ENCODE results near the gene HGFAC. TPM values are rescaled to one million over a fixed set of nuclear protein-coding genes. Genes with fewer than 3 reads are reported as not detected.

Gene HGFAC
- total and polyA plus RNA-seq, 4 experiments from 2014 or later, result 0.17 TPM; not detected in 3

GRCh38 chr4:3491681-3492405 is 50.1 kb downstream of the HGFAC start:
- H3K4me3 Mint-ChIP-seq, result no peak overlapping the region
- Histone ChIP-seq H3K36me3 (ENCODE audit: insufficient read depth, low read length) (no peaks in the 10 kb centered on the region), H3K9me3 (ENCODE audit: control insufficient read depth in 1 of 2, low read length in 2 of 2) (no peaks in the 10 kb centered on the region), H3K27me3 (ENCODE audit: insufficient read depth, low read length) (no peaks in the 10 kb centered on the region), H3K4me1 (ENCODE audit: insufficient read depth, low read length) (no peaks in the 10 kb centered on the region), H3K4me3 (ENCODE audit: low read length in 2 of 2) (no peak overlapping the region), H3K27ac (ENCODE audit: low read depth, low read length) (no peak overlapping the region)
- H3K4me1 Mint-ChIP-seq, result no peaks in the 10 kb centered on the region
- peak overlapping the region in 1 of 7 donors; percentile 4 for H3K27ac Mint-ChIP-seq
- H3K36me3 Mint-ChIP-seq, result no peaks in the 10 kb centered on the region
- CTCF ChIA-PET (ENCODE audit: partially characterized antibody), result no interaction called here
- POLR2A ChIA-PET (ENCODE audit: partially characterized antibody), result no interaction called here
- peaks cover 0 to 4% (median 0%) of the 10 kb centered on the region in 8 donors for H3K9me3 Mint-ChIP-seq
- peaks cover 10 to 17% of the 10 kb centered on the region in 2 donors for H3K27me3 Mint-ChIP-seq
- intact Hi-C loops (cut with micrococcal nuclease), result no loop called here
- no peak for DNase-seq

DNA sequence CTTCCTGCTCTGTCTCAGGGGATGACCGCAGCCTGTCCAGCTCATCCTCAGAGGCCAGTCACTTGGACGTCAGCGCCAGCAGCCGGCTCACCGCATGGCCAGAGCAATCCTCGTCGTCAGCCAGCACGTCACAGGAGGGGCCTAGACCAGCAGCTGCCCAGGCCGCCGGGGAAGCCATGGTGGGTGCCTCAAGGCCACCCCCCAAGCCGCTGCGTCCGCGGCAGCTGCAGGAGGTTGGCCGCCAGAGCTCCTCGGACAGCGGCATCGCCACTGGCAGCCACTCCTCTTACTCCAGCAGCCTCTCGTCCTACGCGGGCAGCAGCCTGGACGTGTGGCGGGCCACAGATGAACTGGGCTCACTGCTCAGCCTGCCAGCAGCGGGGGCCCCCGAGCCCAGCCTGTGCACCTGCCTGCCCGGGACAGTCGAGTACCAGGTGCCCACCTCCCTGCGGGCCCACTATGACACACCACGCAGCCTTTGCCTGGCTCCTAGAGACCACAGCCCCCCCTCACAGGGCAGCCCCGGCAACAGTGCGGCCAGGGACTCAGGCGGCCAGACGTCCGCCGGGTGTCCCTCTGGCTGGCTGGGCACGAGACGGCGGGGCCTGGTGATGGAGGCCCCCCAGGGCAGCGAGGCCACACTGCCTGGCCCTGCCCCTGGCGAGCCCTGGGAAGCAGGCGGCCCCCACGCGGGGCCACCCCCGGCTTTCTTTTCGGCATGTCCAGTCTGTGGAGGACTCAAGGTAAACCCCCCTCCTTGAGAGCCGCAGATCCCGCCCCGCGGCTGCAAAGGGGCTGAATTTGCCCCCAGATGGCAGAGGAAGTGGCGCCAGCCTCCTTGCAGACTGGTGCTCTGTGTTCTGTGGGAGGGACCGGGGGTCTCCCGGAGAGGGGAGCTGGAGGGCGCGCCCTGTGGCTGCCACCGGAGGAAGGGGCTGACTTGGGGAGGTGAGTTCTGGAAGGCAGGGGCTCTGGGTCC is 51.3 kb downstream of the HGFAC start:
- H3K4me1 ChIP-seq (ENCODE audit: insufficient read depth, low read length), result no peaks in the 10 kb centered on the region
- DNase-seq, result no peak
- H3K36me3 ChIP-seq (ENCODE audit: insufficient read depth, low read length), result no peaks in the 10 kb centered on the region
- peaks cover 10 to 19% of the 10 kb centered on the region in 2 donors for H3K27me3 Mint-ChIP-seq
- H3K9me3 ChIP-seq (ENCODE audit: control insufficient read depth in 1 of 2, low read length in 2 of 2), result no peaks in the 10 kb centered on the region
- no peaks in the 10 kb centered on the region for H3K4me1 Mint-ChIP-seq
- H3K9me3 Mint-ChIP-seq, result peaks cover 0 to 4% (median 0%) of the 10 kb centered on the region in 8 donors
- intact Hi-C loops (cut with micrococcal nuclease), result no loop called here
- H3K27ac ChIP-seq (ENCODE audit: low read depth, low read length), result no peak overlapping the region
- no peaks in the 10 kb centered on the region for H3K36me3 Mint-ChIP-seq
- H3K27me3 ChIP-seq (ENCODE audit: insufficient read depth, low read length), result no peaks in the 10 kb centered on the region
- no peak overlapping the region for H3K4me3 ChIP-seq (ENCODE audit: low read length in 2 of 2)
- no peak overlapping the region for H3K4me3 Mint-ChIP-seq
- ChIA-PET POLR2A (ENCODE audit: partially characterized antibody) (no interaction called here), CTCF (ENCODE audit: partially characterized antibody) (no interaction called here)
- H3K27ac Mint-ChIP-seq, result no peak overlapping the region

GRCh38 chr4:3493720-3494461 is 52.1 kb downstream of the HGFAC start:
- no peaks in the 10 kb centered on the region for H3K9me3 ChIP-seq (ENCODE audit: control insufficient read depth in 1 of 2, low read length in 2 of 2)
- no peaks in the 10 kb centered on the region for H3K4me1 ChIP-seq (ENCODE audit: insufficient read depth, low read length)
- Mint-ChIP-seq H3K4me1 (no peaks in the 10 kb centered on the region), H3K27me3 (peaks cover 10 to 14% of the 10 kb centered on the region in 2 donors), H3K36me3 (no peaks in the 10 kb centered on the region), H3K4me3 (no peak overlapping the region), H3K9me3 (peaks cover 0 to 4% (median 0%) of the 10 kb centered on the region in 8 donors), H3K27ac (no peak overlapping the region)
- H3K27ac ChIP-seq (ENCODE audit: low read depth, low read length), result no peak overlapping the region
- ChIA-PET POLR2A (ENCODE audit: partially characterized antibody) (no interaction called here), CTCF (ENCODE audit: partially characterized antibody) (no interaction called here)
- intact Hi-C loops (cut with micrococcal nuclease), result no loop called here
- no peaks in the 10 kb centered on the region for H3K36me3 ChIP-seq (ENCODE audit: insufficient read depth, low read length)
- H3K4me3 ChIP-seq (ENCODE audit: low read length in 2 of 2), result no peak overlapping the region
- no peaks in the 10 kb centered on the region for H3K27me3 ChIP-seq (ENCODE audit: insufficient read depth, low read length)
- DNase-seq, result no peak

- POLR2A ChIA-PET (ENCODE audit: partially characterized antibody), result no interaction called here
- H3K9me3 Mint-ChIP-seq, result peaks cover 0 to 4% (median 0%) of the 10 kb centered on the region in 8 donors
- no peaks in the 10 kb centered on the region for H3K4me1 Mint-ChIP-seq
- H3K4me3 Mint-ChIP-seq, result no peak overlapping the region
- H3K27me3 Mint-ChIP-seq, result peaks cover 10 to 14% of the 10 kb centered on the region in 2 donors
- intact Hi-C loops (cut with micrococcal nuclease), result no loop called here
- DNase-seq, result no peak
- H3K27me3 ChIP-seq (ENCODE audit: insufficient read depth, low read length), result no peaks in the 10 kb centered on the region
- no peak overlapping the region for H3K27ac Mint-ChIP-seq
- H3K4me1 ChIP-seq (ENCODE audit: insufficient read depth, low read length), result no peaks in the 10 kb centered on the region
- no peaks in the 10 kb centered on the region for H3K36me3 Mint-ChIP-seq
- no peak overlapping the region for H3K4me3 ChIP-seq (ENCODE audit: low read length in 2 of 2)
- CTCF ChIA-PET (ENCODE audit: partially characterized antibody), result no interaction called here
- no peak overlapping the region for H3K27ac ChIP-seq (ENCODE audit: low read depth, low read length)
- H3K9me3 ChIP-seq (ENCODE audit: control insufficient read depth in 1 of 2, low read length in 2 of 2), result no peaks in the 10 kb centered on the region
- H3K36me3 ChIP-seq (ENCODE audit: insufficient read depth, low read length), result no peaks in the 10 kb centered on the region
These were observed 52.7 kb downstream of the HGFAC start for GRCh38 chr4:3494462-3494871.

- Histone ChIP-seq H3K9me3 (ENCODE audit: control insufficient read depth in 1 of 2, low read length in 2 of 2) (no peaks in the 10 kb centered on the region), H3K4me1 (ENCODE audit: insufficient read depth, low read length) (no peaks in the 10 kb centered on the region), H3K27ac (ENCODE audit: low read depth, low read length) (no peak overlapping the region), H3K27me3 (ENCODE audit: insufficient read depth, low read length) (no peaks in the 10 kb centered on the region), H3K36me3 (ENCODE audit: insufficient read depth, low read length) (no peaks in the 10 kb centered on the region), H3K4me3 (ENCODE audit: low read length in 2 of 2) (no peak overlapping the region)
- no peak overlapping the region for H3K27ac Mint-ChIP-seq
- intact Hi-C loops (cut with micrococcal nuclease), result no loop called here
- no peak for DNase-seq
- POLR2A ChIA-PET (ENCODE audit: partially characterized antibody), result no interaction called here
- peaks cover 10 to 14% of the 10 kb centered on the region in 2 donors for H3K27me3 Mint-ChIP-seq
- CTCF ChIA-PET (ENCODE audit: partially characterized antibody), result no interaction called here
- peaks cover 0 to 4% (median 0%) of the 10 kb centered on the region in 8 donors for H3K9me3 Mint-ChIP-seq
- no peak overlapping the region for H3K4me3 Mint-ChIP-seq
- no peaks in the 10 kb centered on the region for H3K36me3 Mint-ChIP-seq
- H3K4me1 Mint-ChIP-seq, result no peaks in the 10 kb centered on the region
These were observed 53.6 kb downstream of the HGFAC start for GRCh38 chr4:3495204-3495975.

DNA sequence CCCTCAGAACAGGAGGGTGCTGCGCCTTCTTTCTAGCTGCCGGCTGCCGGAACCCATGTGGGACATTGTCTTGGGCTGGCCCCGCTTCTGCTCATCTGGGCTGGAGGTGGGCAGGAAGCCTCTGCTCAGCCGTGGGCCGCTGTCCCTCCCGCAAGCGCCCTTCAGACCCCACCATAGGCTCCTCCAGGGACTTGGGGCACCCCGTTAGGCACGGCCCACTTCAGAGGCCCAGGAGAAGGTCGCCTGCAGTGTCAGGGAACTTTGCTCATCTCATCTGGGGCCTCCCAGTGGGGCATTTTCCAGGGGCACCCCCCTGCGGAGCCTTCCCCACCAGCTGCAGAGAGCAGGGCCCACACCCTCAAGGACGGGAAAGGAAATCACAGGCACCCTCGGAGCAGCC is 54.3 kb downstream of the HGFAC start:
- H3K36me3 Mint-ChIP-seq, result no peaks in the 10 kb centered on the region
- peaks cover 10 to 14% of the 10 kb centered on the region in 2 donors for H3K27me3 Mint-ChIP-seq
- DNase-seq, result no peak
- H3K27ac Mint-ChIP-seq, result no peak overlapping the region
- no peak overlapping the region for H3K4me3 ChIP-seq (ENCODE audit: low read length in 2 of 2)
- ChIA-PET POLR2A (ENCODE audit: partially characterized antibody) (no interaction called here), CTCF (ENCODE audit: partially characterized antibody) (no interaction called here)
- H3K36me3 ChIP-seq (ENCODE audit: insufficient read depth, low read length), result no peaks in the 10 kb centered on the region
- no peaks in the 10 kb centered on the region for H3K4me1 ChIP-seq (ENCODE audit: insufficient read depth, low read length)
- intact Hi-C loops (cut with micrococcal nuclease), result no loop called here
- H3K9me3 ChIP-seq (ENCODE audit: control insufficient read depth in 1 of 2, low read length in 2 of 2), result no peaks in the 10 kb centered on the region
- no peaks in the 10 kb centered on the region for H3K27me3 ChIP-seq (ENCODE audit: insufficient read depth, low read length)
- peaks cover 0 to 4% (median 0%) of the 10 kb centered on the region in 8 donors for H3K9me3 Mint-ChIP-seq
- no peaks in the 10 kb centered on the region for H3K4me1 Mint-ChIP-seq
- no peak overlapping the region for H3K4me3 Mint-ChIP-seq
- H3K27ac ChIP-seq (ENCODE audit: low read depth, low read length), result no peak overlapping the region

All from CD4-positive, alpha-beta memory T cell (primary cell).